KMS-11 (cell line): ENCODE measurements around the gene ABI3BP.

Experiments used
- H2AFZ ChIP-seq: fragments of 200-600 bp; sonication (generic); 2 replicates; pipeline ENCODE4 v1.6.1; 2016; ENCODE audit warnings: antibody characterized with exemption, mixed run types, low read depth
- H3K27ac ChIP-seq: fragments of 200-600 bp; sonication (generic); 2 replicates; pipeline ENCODE4 v1.6.1; 2016; ENCODE audit warnings: mild to moderate bottlenecking, mixed run types
- H3K27me3 ChIP-seq: fragments of 200-600 bp; sonication (generic); 2 replicates; pipeline ENCODE4 v1.6.1; 2017; ENCODE audit warnings: mild to moderate bottlenecking, low read depth, mixed run types, moderate library complexity; ENCODE audit not compliant: insufficient read depth
- H3K36me3 ChIP-seq: fragments of 200-600 bp; sonication (generic); 2 replicates; pipeline ENCODE4 v1.6.1; 2017; ENCODE audit warnings: mild to moderate bottlenecking, mixed run types; ENCODE audit not compliant: insufficient read depth
- H3K4me1 ChIP-seq: fragments of 200-600 bp; sonication (generic); 2 replicates; pipeline ENCODE4 v1.6.1; 2016; ENCODE audit warnings: mild to moderate bottlenecking, low read depth, mixed run types; ENCODE audit not compliant: poor library complexity, severe bottlenecking
- H3K4me2 ChIP-seq: fragments of 200-600 bp; sonication (generic); 2 replicates; pipeline ENCODE4 v1.7.0; 2016; ENCODE audit warnings: mild to moderate bottlenecking, mixed run types
- H3K4me3 ChIP-seq: fragments of 200-600 bp; sonication (generic); IDR thresholded peaks from 2 replicates; pipeline ENCODE4 v1.6.1; 2017; ENCODE audit warnings: low read depth, low read length, mixed read lengths; ENCODE audit not compliant: insufficient read depth
- H3K79me2 ChIP-seq: fragments of 200-600 bp; sonication (generic); 2 replicates; pipeline ENCODE4 v1.6.1; 2016; ENCODE audit warnings: low read depth, mixed run types; ENCODE audit not compliant: insufficient read depth
- H3K9ac ChIP-seq: fragments of 200-600 bp; sonication (generic); 2 replicates; pipeline ENCODE4 v1.6.1; 2016; ENCODE audit warnings: mild to moderate bottlenecking, mixed run types
- H4K20me1 ChIP-seq: fragments of 200-600 bp; sonication (generic); 2 replicates; pipeline ENCODE4 v1.6.1; 2016; ENCODE audit warnings: mild to moderate bottlenecking, mixed run types; ENCODE audit not compliant: insufficient read depth
- TF ChIP-seq, protein P1 (sequence below): fragments of 200-600 bp; sonication (generic); conservative IDR thresholded peaks from 2 replicates; pipeline ENCODE4 v1.6.1; 2017; ENCODE audit warnings: low read depth, mild to moderate bottlenecking, antibody characterized with exemption, low read length, moderate library complexity, mixed read lengths

Gene ABI3BP

DNA sequence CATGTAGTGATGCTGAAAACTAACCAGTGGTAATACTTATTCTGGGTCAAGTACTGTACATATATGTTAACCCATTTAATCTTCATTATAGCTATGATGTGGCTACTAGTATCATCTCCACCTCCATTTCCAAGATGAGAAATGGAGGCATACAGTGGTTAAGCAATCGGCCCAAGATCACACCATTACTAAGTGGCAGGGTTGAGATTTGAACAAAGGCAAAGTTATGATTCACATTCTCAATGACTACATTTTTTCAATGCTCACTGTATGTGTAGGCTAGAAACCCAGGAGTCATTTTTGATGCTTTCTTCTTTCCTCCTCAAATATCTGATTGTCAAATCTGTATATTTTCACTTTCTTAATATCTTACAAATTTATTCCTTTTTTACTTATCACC is 30.2 kb downstream of the ABI3BP start:
- H3K4me2 ChIP-seq, result no peak overlapping the region
- H2AFZ ChIP-seq, result no peak overlapping the region
- no peaks in the 10 kb centered on the region for H3K79me2 ChIP-seq
- no peak overlapping the region for H3K27ac ChIP-seq
- no peak overlapping the region for H3K4me3 ChIP-seq
- no peaks in the 10 kb centered on the region for H4K20me1 ChIP-seq
- H3K27me3 ChIP-seq, result no peaks in the 10 kb centered on the region
- TF ChIP-seq, protein P1, sequence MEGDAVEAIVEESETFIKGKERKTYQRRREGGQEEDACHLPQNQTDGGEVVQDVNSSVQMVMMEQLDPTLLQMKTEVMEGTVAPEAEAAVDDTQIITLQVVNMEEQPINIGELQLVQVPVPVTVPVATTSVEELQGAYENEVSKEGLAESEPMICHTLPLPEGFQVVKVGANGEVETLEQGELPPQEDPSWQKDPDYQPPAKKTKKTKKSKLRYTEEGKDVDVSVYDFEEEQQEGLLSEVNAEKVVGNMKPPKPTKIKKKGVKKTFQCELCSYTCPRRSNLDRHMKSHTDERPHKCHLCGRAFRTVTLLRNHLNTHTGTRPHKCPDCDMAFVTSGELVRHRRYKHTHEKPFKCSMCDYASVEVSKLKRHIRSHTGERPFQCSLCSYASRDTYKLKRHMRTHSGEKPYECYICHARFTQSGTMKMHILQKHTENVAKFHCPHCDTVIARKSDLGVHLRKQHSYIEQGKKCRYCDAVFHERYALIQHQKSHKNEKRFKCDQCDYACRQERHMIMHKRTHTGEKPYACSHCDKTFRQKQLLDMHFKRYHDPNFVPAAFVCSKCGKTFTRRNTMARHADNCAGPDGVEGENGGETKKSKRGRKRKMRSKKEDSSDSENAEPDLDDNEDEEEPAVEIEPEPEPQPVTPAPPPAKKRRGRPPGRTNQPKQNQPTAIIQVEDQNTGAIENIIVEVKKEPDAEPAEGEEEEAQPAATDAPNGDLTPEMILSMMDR, result no peak
- H3K4me1 ChIP-seq, result no peaks in the 10 kb centered on the region
- H3K9ac ChIP-seq, result no peak overlapping the region
- H3K36me3 ChIP-seq, result no peaks in the 10 kb centered on the region

DNA sequence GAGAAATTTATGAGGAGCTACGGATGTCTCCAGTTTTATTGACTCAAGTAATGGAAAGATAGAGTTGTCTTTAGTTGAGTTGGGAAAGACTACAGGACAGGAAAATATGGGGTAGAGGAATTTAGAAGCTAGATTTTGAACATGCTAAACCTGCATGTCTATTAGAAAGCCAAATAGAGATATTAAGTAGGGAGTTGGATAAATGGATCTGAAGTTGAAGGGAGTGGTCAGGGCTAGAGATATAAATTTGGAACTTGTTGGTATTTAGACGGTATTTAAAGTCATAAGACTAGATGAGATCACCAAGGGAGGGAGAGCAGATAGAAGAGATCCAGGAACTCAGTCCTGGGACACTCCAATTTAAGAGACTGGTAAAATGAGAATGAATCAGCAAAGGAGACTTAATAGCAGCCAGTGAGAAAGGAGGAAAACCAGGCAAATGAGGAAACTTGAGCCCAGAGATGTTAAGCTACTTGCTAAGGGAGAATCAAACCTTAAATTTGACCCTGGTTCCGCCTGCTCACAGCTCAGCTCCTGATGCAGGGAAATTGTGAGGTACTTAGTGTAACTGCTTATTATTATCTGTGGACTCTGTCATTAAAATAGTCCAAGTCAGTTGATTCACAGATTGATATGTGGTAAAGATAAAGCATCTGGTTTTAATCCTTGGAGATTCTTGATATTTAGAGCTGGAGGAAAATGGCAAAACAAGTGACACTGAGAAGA is 35.8 kb downstream of the ABI3BP start:
- Histone ChIP-seq H4K20me1 (no peaks in the 10 kb centered on the region), H3K36me3 (no peaks in the 10 kb centered on the region), H3K4me1 (no peaks in the 10 kb centered on the region), H3K4me3 (no peak overlapping the region), H3K4me2 (no peak overlapping the region), H3K79me2 (no peaks in the 10 kb centered on the region), H3K9ac (no peak overlapping the region), H2AFZ (no peak overlapping the region), H3K27me3 (no peaks in the 10 kb centered on the region), H3K27ac (no peak overlapping the region)
- TF ChIP-seq, protein P1, result no peak

DNA sequence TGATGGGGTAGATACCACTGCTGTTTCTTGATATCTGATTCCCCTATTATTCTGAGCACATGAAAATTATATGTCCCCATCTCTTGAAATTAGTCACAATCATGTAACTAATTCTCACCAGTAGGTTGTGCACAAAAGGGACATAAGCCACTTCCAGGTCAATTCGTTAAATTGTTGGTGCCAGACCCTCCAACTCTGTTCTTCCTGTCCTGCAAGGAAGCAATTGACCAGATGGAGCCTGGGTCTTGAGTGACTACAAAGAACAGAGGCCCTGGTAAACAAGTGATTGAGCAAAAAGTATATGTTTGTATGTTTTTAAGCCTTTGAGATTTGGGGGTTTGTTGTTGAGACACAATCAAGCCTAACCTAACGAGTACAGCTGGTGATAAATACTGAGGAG is 36.9 kb downstream of the ABI3BP start:
- H3K9ac ChIP-seq, result no peak overlapping the region
- H3K4me2 ChIP-seq, result no peak overlapping the region
- H4K20me1 ChIP-seq, result no peaks in the 10 kb centered on the region
- H2AFZ ChIP-seq, result no peak overlapping the region
- TF ChIP-seq, protein P1, result no peak
- no peaks in the 10 kb centered on the region for H3K4me1 ChIP-seq
- H3K79me2 ChIP-seq, result no peaks in the 10 kb centered on the region
- no peak overlapping the region for H3K27ac ChIP-seq
- no peaks in the 10 kb centered on the region for H3K27me3 ChIP-seq
- H3K4me3 ChIP-seq, result no peak overlapping the region
- no peaks in the 10 kb centered on the region for H3K36me3 ChIP-seq

DNA sequence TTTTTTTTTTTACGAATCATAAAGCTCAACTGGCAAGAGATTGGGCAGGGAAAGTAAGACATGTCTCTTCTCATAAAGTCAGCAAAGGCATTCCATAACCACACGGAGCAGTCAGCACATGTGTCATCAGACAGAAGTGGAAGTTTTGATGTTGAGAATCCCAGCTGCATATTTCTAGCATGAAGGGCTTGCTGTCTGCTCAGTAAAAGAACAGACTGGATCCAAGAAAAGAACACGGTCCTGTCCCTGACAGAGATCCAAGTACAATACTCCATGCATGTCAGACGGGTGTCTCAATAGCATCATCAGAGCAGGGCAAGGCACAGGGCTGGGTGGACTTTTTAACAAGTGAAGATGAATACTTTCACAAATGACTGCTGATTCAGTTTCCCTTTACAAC is 38.2 kb downstream of the ABI3BP start:
- H3K27ac ChIP-seq, result no peak overlapping the region

More for the DNA sequence above, 38.2 kb downstream of the ABI3BP start:
- no peak overlapping the region for H2AFZ ChIP-seq
- H3K79me2 ChIP-seq, result no peaks in the 10 kb centered on the region
- no peaks in the 10 kb centered on the region for H4K20me1 ChIP-seq
- TF ChIP-seq, protein P1, result no peak
- H3K4me1 ChIP-seq, result no peaks in the 10 kb centered on the region
- H3K4me2 ChIP-seq, result no peak overlapping the region
- no peaks in the 10 kb centered on the region for H3K27me3 ChIP-seq
- no peaks in the 10 kb centered on the region for H3K36me3 ChIP-seq
- H3K4me3 ChIP-seq, result no peak overlapping the region
- no peak overlapping the region for H3K9ac ChIP-seq
